Esophagus (tissue), 2 donors: ENCODE results near the gene MRS2. TPM values are rescaled to one million over a fixed set of nuclear protein-coding genes. Genes with fewer than 3 reads are reported as not detected.
A peak's percentile ranks its signal among the peaks of the same experiment; 100 is the strongest.

Experiments
- H3K27ac ChIP-seq, 2 donors: one replicate each; pipeline ENCODE4 v1.5.1; 2013; ENCODE audit warnings: low read depth in 2 of 2, mild to moderate bottlenecking in 2 of 2, inconsistent platforms in 1 of 2, low read length in 1 of 2, moderate library complexity in 1 of 2
- H3K27me3 ChIP-seq, 2 donors: one replicate each; pipeline ENCODE4 v1.6.1; 2013; ENCODE audit warnings: low read length in 2 of 2, control low read depth in 1 of 2, mild to moderate bottlenecking in 1 of 2; ENCODE audit not compliant: insufficient read depth in 2 of 2, control insufficient read depth in 1 of 2
- H3K36me3 ChIP-seq, 2 donors: one replicate each; pipeline ENCODE4 v1.6.1; 2013; ENCODE audit warnings: low read length in 1 of 2; ENCODE audit not compliant: control insufficient read depth in 2 of 2, insufficient read depth in 2 of 2
- H3K4me1 ChIP-seq, 2 donors: one replicate each; pipeline ENCODE4 v1.6.1; 2013; ENCODE audit warnings: low read length in 1 of 2; ENCODE audit not compliant: control insufficient read depth in 2 of 2, insufficient read depth in 2 of 2
- H3K4me3 ChIP-seq, 2 donors: one replicate each; pipeline ENCODE4 v1.5.1; 2013; ENCODE audit warnings: low read length in 2 of 2, mild to moderate bottlenecking in 2 of 2, low read depth in 1 of 2, moderate library complexity in 1 of 2
- H3K9me3 ChIP-seq, 2 donors: one replicate each; pipeline ENCODE4 v1.6.1; 2013; ENCODE audit warnings: mild to moderate bottlenecking in 2 of 2, low read depth in 1 of 2, low read length in 1 of 2, moderate library complexity in 1 of 2; ENCODE audit not compliant: control insufficient read depth in 2 of 2, insufficient read depth in 1 of 2
- WGBS, 2 donors: extraction: QIAGEN DNeasy Blood & Tissue Kit; methylation state at CpG; one replicate each; pipeline ENCODE4 v1.1.7; 2013; 5-methylcytosine and 5-hydroxymethylcytosine counted together
- polyA plus RNA-seq, 2 donors: library from polyadenylated mRNA; stranded (reverse); fragments of 200-250 nt; gene quantifications; one replicate each; pipeline ENCODE4 v1.2.3, GENCODE V29; 2013
- donor health status: healthy with polysubstance abuse.
- donor health status: Bipolar disorder and iron deficiency.

MRS2 gene
- polyA plus RNA-seq, 2 donors = 9.4 to 10.8 TPM

DNA sequence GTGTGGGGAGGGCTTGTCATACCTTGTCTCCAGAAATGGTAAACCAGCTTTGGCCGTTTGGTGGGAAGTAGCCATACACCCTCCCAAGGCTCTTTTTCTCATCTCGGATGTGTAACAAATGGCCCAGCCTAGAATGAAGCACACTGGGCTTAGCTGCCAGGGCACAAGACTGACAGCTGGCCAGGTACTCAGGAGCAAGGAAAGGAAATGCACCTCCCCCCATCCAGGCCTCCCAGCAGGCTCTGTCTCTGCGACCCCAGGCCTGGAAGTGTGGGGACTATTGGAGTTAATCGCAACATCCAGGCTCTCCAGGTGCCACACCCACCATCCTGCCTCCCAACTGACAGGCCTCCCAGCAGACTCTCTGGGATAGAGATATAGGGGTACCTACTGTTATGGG lies 43.0 kb downstream of the MRS2 start:
- peaks cover 0 to 10% of the 10 kb centered on the region in 2 donors for H3K4me1 ChIP-seq
- H3K27ac ChIP-seq = no peak overlapping the region
- H3K9me3 ChIP-seq = no peaks in the 10 kb centered on the region
- H3K36me3 ChIP-seq = no peaks in the 10 kb centered on the region
- no peak overlapping the region for H3K4me3 ChIP-seq
- no peaks in the 10 kb centered on the region for H3K27me3 ChIP-seq
- 69 to 70% methylated on average over 4 of the region's 4 CpGs for WGBS, 2 donors

DNA sequence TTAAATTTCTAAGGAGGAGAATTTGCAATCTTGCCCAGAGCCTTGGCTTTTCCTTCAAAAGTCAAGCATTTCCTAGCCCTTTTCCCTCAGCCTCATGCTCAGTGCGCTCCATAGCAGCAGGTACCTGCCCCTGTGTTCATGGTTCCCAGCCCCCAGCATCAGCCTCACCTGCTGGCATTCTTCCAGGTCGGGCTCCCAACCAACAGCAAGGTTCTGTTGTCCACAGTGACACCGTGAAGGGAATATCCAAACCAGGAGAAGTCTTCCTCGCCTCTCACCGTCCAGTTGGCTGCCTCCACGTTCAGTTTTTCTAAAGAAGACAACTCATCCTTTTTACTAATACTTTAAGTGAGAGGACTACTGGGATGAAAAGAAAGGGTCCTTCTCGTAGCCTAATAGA lies 43.9 kb downstream of the MRS2 start:
- no peak overlapping the region for H3K27ac ChIP-seq
- WGBS, 2 donors = 83 to 85% methylated on average over 7 of the region's 7 CpGs
- no peaks in the 10 kb centered on the region for H3K36me3 ChIP-seq
- no peak overlapping the region for H3K4me3 ChIP-seq
- no peaks in the 10 kb centered on the region for H3K9me3 ChIP-seq
- no peaks in the 10 kb centered on the region for H3K27me3 ChIP-seq
- H3K4me1 ChIP-seq = peaks cover 0 to 10% of the 10 kb centered on the region in 2 donors

DNA sequence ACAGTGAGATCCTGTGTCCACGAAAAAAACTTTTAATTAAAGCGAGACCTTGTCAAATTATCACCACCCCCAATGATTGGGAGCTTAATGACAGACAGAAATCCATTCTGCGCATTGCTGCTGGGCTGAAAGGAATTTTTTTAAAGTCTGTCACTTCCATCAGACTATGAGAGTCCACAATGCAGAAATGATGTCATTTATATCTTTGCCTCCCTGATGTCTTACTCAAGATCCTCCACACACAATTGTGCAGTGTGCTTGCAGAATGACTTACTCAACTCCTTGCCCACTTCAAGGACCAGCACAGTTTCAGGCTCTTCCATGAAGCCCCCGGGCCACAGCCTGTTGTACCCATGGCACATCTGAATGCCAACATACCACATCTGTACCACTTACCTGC lies 45.7 kb downstream of the MRS2 start:
- Histone ChIP-seq H3K4me3 (no peak overlapping the region), H3K27me3 (no peaks in the 10 kb centered on the region), H3K9me3 (no peaks in the 10 kb centered on the region), H3K36me3 (no peaks in the 10 kb centered on the region), H3K27ac (no peak overlapping the region), H3K4me1 (peaks cover 0 to 10% of the 10 kb centered on the region in 2 donors)
- WGBS, 2 donors = 69 to 72% methylated on average over 4 of the region's 4 CpGs

DNA sequence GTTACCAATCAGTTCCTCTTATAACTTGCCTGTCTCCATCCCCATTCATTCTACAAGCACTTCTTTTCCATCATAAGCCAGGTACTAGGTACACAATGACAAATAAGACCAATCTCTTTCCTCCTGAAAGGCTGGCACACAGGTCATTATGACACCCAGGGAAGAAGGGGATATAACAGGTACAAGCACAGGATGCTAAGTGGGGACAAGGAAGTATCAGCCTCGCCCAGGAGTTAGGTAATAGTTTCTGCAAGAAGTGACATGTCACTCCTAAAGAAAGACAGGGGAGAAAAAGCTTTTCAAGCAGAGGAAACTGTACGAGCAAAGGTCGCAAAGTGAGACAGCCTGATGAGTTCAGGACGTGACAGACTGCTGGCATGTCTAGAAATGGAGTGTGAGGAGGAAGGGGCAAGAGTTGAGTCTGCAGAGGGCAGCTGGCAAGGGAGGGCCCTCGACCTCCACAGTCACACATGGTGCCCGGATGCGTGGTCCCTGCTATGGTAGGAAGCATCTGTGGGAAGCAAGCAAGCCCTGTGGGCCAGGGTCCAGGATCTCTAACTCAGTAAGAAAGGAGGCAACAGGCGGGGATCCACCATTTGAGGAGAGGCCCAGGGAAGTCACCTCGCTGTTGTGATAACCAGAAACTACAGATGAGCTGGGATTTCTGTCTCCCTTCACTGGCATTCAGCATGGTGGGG lies 46.2 kb downstream of the MRS2 start:
- WGBS, 2 donors = 60 to 64% methylated on average over 9 of the region's 9 CpGs
- H3K9me3 ChIP-seq = no peaks in the 10 kb centered on the region

DNA sequence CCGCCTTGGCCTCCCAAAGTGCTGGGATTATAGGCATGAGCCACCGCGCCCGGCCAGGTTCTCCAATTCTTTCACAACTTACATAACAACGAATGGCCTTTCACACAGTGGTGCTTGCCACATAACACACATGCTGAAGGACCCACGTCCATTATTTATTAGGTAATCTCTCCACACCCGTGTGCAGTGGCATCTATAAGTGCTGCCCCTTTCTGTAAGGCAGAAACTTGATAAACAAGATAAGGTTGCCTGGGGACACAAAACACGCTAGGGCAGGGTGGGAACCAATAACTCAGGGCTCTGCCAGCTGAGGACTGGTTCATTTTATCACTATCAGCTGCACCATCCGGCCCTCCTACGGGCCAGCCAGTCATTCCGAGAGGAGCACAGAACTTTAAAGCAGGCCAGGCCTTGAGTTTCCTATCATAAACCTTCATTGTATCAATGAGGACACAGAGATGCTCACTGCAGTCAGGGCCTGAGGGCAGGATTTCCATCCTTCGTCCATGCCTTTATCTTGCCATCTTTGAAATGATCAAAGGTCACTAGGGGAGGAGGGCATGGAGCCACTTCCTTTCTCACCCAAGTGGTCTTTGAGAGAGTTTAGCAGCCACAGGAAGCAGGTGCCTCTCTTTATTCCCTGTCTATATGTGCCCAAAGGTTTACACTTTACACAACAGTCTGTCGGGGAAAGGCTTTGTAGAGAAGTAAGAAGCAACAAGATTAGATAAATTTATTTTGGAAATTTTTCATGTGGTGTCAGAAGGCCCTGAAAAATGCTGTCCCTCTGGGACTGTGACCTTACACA lies 49.0 kb downstream of the MRS2 start:
- no peaks in the 10 kb centered on the region for H3K36me3 ChIP-seq
- no peak overlapping the region for H3K27ac ChIP-seq
- H3K4me1 ChIP-seq = peaks cover 0 to 10% of the 10 kb centered on the region in 2 donors
- H3K4me3 ChIP-seq = no peak overlapping the region
- WGBS, 2 donors = 71% methylated on average over 13 of the region's 13 CpGs
- H3K9me3 ChIP-seq = no peaks in the 10 kb centered on the region
- no peaks in the 10 kb centered on the region for H3K27me3 ChIP-seq

More for the DNA sequence above, 46.2 kb downstream of the MRS2 start:
- Histone ChIP-seq H3K4me1 (peaks cover 0 to 10% of the 10 kb centered on the region in 2 donors), H3K27ac (peak overlapping the region; percentile 49 to 84), H3K27me3 (no peaks in the 10 kb centered on the region), H3K4me3 (no peak overlapping the region), H3K36me3 (no peaks in the 10 kb centered on the region)

DNA sequence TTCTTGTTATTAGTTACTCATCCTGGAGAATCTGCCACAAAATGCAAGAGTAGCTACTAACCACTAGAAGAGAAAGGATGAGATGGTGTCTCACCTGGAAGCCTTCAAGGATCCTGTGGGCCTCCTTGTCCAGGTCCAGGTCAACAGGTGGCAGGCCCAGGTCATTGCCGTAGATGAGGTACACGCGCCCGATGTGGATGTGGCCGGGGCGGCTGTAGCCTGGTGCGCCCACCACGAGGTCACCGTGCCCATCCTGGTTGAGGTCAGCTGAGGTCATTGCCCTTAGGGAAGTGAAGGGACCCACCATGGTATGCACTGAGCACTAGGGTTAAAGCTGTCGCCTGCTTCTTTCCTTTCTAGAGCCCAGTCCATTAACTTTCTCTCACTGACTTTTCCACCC lies 51.2 kb downstream of the MRS2 start:
- Histone ChIP-seq H3K27ac (no peak overlapping the region), H3K9me3 (no peaks in the 10 kb centered on the region), H3K27me3 (no peaks in the 10 kb centered on the region), H3K4me3 (no peak overlapping the region), H3K36me3 (no peaks in the 10 kb centered on the region), H3K4me1 (peaks cover 0 to 8% of the 10 kb centered on the region in 2 donors)
- 96% methylated on average over 10 of the region's 10 CpGs for WGBS, 2 donors

DNA sequence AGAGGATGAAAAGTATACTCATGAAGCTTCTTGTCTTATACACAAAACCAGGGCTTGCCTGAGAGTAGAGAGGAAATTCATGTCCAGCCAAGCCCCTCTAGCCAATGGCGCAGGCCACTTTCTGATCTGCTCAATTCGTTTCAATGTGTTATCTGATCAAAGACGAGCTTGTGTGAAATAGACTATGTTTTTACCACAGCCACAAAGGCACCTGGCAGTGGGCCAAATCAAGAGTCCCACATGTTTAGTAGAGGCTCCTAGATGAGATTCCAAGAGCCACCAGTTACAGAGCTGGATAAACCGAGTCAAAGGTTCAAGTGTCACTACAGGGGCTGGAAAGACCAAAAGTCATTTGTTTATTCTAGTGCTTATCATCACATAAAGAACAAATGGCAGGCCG lies 51.7 kb downstream of the MRS2 start:
- H3K27me3 ChIP-seq = no peaks in the 10 kb centered on the region
- H3K4me1 ChIP-seq = peaks cover 0 to 3% of the 10 kb centered on the region in 2 donors
- no peaks in the 10 kb centered on the region for H3K36me3 ChIP-seq
- no peak overlapping the region for H3K4me3 ChIP-seq
- no peak overlapping the region for H3K27ac ChIP-seq
- 90 to 91% methylated on average over 5 of the region's 5 CpGs for whole genome bisulfite sequencing, 2 donors
- H3K9me3 ChIP-seq = no peaks in the 10 kb centered on the region

DNA sequence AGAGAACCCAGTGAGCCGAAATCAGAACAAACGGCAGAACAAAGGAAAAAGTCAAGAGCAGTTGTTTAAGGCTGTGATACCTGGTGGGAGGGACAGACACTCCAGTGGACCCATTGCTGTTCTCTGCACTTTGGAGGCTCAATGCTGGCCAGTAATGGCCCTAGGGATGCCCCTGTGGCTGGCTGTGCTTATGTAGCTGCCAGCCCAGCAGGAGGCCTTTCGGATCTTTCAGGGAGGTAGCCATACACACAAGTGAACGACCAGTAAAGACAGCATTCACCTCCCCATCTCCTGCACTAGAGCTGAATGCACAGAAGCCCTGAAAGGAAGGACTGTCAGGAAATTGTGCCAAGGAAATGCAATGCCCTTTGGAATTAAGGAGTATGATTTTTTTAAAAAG lies 52.3 kb downstream of the MRS2 start:
- 90 to 94% methylated on average over 4 of the region's 4 CpGs for WGBS, 2 donors
- Histone ChIP-seq H3K27ac (no peak overlapping the region), H3K36me3 (no peaks in the 10 kb centered on the region), H3K27me3 (no peaks in the 10 kb centered on the region), H3K4me1 (no peaks in the 10 kb centered on the region), H3K4me3 (no peak overlapping the region), H3K9me3 (no peaks in the 10 kb centered on the region)

DNA sequence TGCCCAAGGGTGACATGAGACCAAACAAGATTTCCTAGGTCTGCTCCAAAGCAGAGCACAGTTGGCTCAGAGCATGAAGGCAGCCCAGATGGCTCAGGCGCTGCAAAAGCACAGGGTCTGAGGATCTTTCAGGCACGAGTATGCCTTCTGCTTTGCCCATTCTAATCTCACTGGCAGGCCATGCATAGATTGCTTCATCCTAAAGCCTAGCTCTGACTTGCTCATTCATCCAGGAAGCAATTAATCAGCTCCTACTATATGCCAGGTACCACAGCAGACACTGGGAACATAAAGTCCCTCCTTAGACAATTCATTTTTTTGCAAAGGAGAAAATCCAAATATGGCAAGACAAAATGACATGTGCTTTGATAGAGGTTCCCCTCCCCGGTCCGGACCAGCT lies 55.4 kb downstream of the MRS2 start:
- Histone ChIP-seq H3K27me3 (no peaks in the 10 kb centered on the region), H3K36me3 (no peaks in the 10 kb centered on the region), H3K9me3 (no peaks in the 10 kb centered on the region), H3K27ac (peak overlapping the region in 1 of 2 donors; percentile 48), H3K4me3 (no peak overlapping the region), H3K4me1 (no peaks in the 10 kb centered on the region)
- WGBS, 2 donors = 33 to 42% methylated on average over 4 of the region's 4 CpGs
